Stimulated activated CD4-positive, alpha-beta T cell treated with anti-CD3 and anti-CD28 coated beads, Interleukin-1b, Interleukin-23, amount 100 ng/mL, for 1 hour (primary cell): Measurements from ENCODE around the gene NR1D1.
A peak's percentile ranks its signal among the peaks of the same experiment; 100 is the strongest.

Source experiments
- DNase-seq, 2 donors: peaks; one replicate each; pipeline ENCODE4 v3.0.0-alpha.2; 2020; ENCODE audit warnings: low read depth in 2 of 2

The NR1D1 gene

GRCh38 chr17:40111221-40112128, 11.1 kb upstream of the NR1D1 start:
- DNase-seq = no peak

GRCh38 chr17:40110026-40110845, 9.8 kb upstream of the NR1D1 start:
- no peak for DNase-seq

- DNase-seq = no peak
Measured at GRCh38 chr17:40108970-40109824, 8.8 kb upstream of the NR1D1 start.

GRCh38 chr17:40107522-40108174, 7.3 kb upstream of the NR1D1 start:
- DNase-seq = no peak

GRCh38 chr17:40106760-40107521, 6.6 kb upstream of the NR1D1 start:
- no peak for DNase-seq

- DNase-seq = no peak
Measured at GRCh38 chr17:40105861-40106759, 5.7 kb upstream of the NR1D1 start.

- DNase-seq = no peak
Measured at GRCh38 chr17:40104594-40105486, 4.5 kb upstream of the NR1D1 start.

- no peak for DNase-seq
Measured at GRCh38 chr17:40103688-40104087, 3.3 kb upstream of the NR1D1 start.

- no peak for DNase-seq
Measured at GRCh38 chr17:40103071-40103661, 2.8 kb upstream of the NR1D1 start.

GRCh38 chr17:40101367-40102210, 1.2 kb upstream of the NR1D1 start:
- DNase-seq = no peak

GRCh38 chr17:40100669-40101366, 429 bp upstream of the NR1D1 start:
- peak; percentile 75 to 76 for DNase-seq

- no peak for DNase-seq
Measured at GRCh38 chr17:40099619-40100418, 570 bp downstream of the NR1D1 start.

- peak; percentile 99 to 100 for DNase-seq
Measured at GRCh38 chr17:40098846-40099618, 1.4 kb downstream of the NR1D1 start.

- no peak for DNase-seq
Measured at GRCh38 chr17:40097931-40098845, 2.2 kb downstream of the NR1D1 start.
